Right lobe of liver (tissue), 5 donors: ENCODE results near the gene FAM3A. TPM values are rescaled to one million over a fixed set of nuclear protein-coding genes. Genes with fewer than 3 reads are reported as not detected.

Experiments
- small RNA-seq, 2 experiments: library from RNA; depleted of rRNA; stranded (forward); fragments of <200 nt; gene quantifications; one replicate each; pipeline ENCODE3, GENCODE V24; 2016
- total RNA-seq, 6 experiments: library from RNA; depleted of rRNA in 2 of 6; stranded (reverse); fragments of >200 nt in 2 of 6; fragmentation: NEBNext Ultra II Directional in 3 of 6; extraction: Animal tissue kit (Norgen Biotek cat#: 25700) in 3 of 6; gene quantifications; one replicate each; pipeline versions ENCODE4 v1.1.0 to v1.2.4, GENCODE V29; 2016 to 2023
- donor health status: DM: no; HTN: no; CAD: no.
- donor health status: DM: no; HTN: no; CAD: no.
- donor health status: DM: no; HTN: yes; CAD: no.
- donor health status: DM: no; HTN: yes; CAD: no.

FAM3A gene
- total RNA-seq, 6 experiments from 2014 or later, result 23.5 to 44.2 (median 34.9) TPM

Small RNA genes within 50 kb of the gene (small RNA-seq; reads per million reads assigned to genes)
- 0 reads per million in 2 experiments for gene RN7SL697P

Other genes starting within 250 kb of the FAM3A start
- gene TEX28, start 221.1 kb downstream of the FAM3A start, total RNA-seq, result not detected
- gene TKTL1, start 220.4 kb downstream of the FAM3A start, total RNA-seq, result under 1 TPM in 1 of 6 experiments, not detected in 5; 0.06 TPM
- 100 to 1,000 TPM in 1 of 6 experiments, 10 to 100 TPM in 5; 46.8 to 124 (median 82.6) TPM for gene FLNA, start 141.6 kb downstream of the FAM3A start, total RNA-seq
- 10 to 100 TPM; 19.8 to 28.8 (median 24.2) TPM for gene EMD, start 136.9 kb downstream of the FAM3A start, total RNA-seq
- gene RPL10, start 117.9 kb downstream of the FAM3A start, total RNA-seq, result 1,000 to 10,000 TPM in 5 of 6 experiments, 100 to 1,000 TPM in 1; 899 to 1,899 (median 1,157) TPM
- 10 to 100 TPM; 11.7 to 19.5 (median 14.9) TPM for gene DNASE1L1, start 107.0 kb downstream of the FAM3A start, total RNA-seq
- gene TAFAZZIN, start 104.7 kb downstream of the FAM3A start, total RNA-seq, result 10 to 100 TPM; 12.6 to 23.0 (median 17.3) TPM
- gene ATP6AP1, start 87.6 kb downstream of the FAM3A start, total RNA-seq, result 10 to 100 TPM; 26.5 to 41.4 (median 32.4) TPM
- gene GDI1, start 79.1 kb downstream of the FAM3A start, total RNA-seq, result 10 to 100 TPM; 26.8 to 37.7 (median 30.9) TPM
- 10 to 100 TPM; 19.2 to 36.8 (median 21.9) TPM for gene FAM50A, start 72.1 kb downstream of the FAM3A start, total RNA-seq
- gene PLXNA3, start 58.0 kb downstream of the FAM3A start, total RNA-seq, result 10 to 100 TPM in 1 of 6 experiments, 1 to 10 TPM in 5; 1.3 to 22.8 (median 2.6) TPM
- 10 to 100 TPM in 4 of 6 experiments, 1 to 10 TPM in 2; 8.4 to 24.9 (median 10.8) TPM for gene LAGE3, start 37.0 kb downstream of the FAM3A start, total RNA-seq
- gene UBL4A, start 29.6 kb downstream of the FAM3A start, total RNA-seq, result 10 to 100 TPM; 12.6 to 34.8 (median 15.5) TPM
- gene SLC10A3, start 25.6 kb downstream of the FAM3A start, total RNA-seq, result 10 to 100 TPM in 1 of 6 experiments, 1 to 10 TPM in 5; 3.0 to 15.2 (median 5.1) TPM
- gene G6PD, start 30.6 kb upstream of the FAM3A start, total RNA-seq, result 10 to 100 TPM in 1 of 6 experiments, 1 to 10 TPM in 5; 3.3 to 10.1 (median 7.5) TPM
- gene IKBKG, start 31.4 kb upstream of the FAM3A start, total RNA-seq, result 10 to 100 TPM; 32.8 to 83.3 (median 46.5) TPM
- gene CTAG1A, start 68.9 kb upstream of the FAM3A start, total RNA-seq, result not detected
- gene CTAG1B, start 103.0 kb upstream of the FAM3A start, total RNA-seq, result not detected
- gene CTAG2, start 137.3 kb upstream of the FAM3A start, total RNA-seq, result not detected
- gene GAB3, start 234.8 kb upstream of the FAM3A start, total RNA-seq, result 1 to 10 TPM in 3 of 6 experiments, under 1 TPM in 3; 0.64 to 1.7 (median 1.1) TPM
- gene DKC1, start 246.6 kb upstream of the FAM3A start, total RNA-seq, result 10 to 100 TPM in 5 of 6 experiments, 1 to 10 TPM in 1; 9.7 to 21.2 (median 17.7) TPM